ENCODE data around the gene TRAPPC11. TPM values are rescaled to one million over a fixed set of nuclear protein-coding genes. Genes with fewer than 3 reads are reported as not detected.
"Not testable (repeated sequence)": the region's sequence is repeated elsewhere in the genome, so short reads cannot be mapped to it uniquely, and the experiment has no call there.

The TRAPPC11 gene
- total RNA-seq, 1 donor from 2014 or later = 54.3 TPM

DNA sequence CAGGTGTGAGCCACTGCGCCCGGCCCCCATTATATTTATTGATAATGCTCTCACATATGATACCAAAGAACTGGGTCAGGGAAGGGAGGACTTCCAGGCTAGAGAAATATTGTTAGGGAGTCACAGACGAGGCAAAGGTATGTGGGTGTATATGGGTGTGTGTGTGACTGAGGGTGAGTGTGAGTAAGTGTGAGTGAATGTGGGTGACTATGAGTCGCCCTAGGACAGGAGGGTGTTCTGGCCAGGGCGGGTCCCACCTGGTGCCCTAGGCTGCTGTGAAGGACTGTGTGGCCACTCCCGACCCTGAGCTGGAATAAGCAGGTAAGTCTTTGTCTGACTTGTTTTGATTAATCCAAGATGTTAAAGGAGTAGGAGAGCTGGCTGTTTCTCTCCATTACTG lies 34.5 kb upstream of the TRAPPC11 start:
- H3K9me3 Mint-ChIP-seq (ENCODE audit: low read depth) = no peaks in the 10 kb centered on the region
- no peaks in the 10 kb centered on the region for H3K27me3 Mint-ChIP-seq
- H3K27ac Mint-ChIP-seq = no peak overlapping the region
- no peak overlapping the region for H3K4me3 Mint-ChIP-seq (ENCODE audit: low read depth)
- TF ChIP-seq, protein P1, sequence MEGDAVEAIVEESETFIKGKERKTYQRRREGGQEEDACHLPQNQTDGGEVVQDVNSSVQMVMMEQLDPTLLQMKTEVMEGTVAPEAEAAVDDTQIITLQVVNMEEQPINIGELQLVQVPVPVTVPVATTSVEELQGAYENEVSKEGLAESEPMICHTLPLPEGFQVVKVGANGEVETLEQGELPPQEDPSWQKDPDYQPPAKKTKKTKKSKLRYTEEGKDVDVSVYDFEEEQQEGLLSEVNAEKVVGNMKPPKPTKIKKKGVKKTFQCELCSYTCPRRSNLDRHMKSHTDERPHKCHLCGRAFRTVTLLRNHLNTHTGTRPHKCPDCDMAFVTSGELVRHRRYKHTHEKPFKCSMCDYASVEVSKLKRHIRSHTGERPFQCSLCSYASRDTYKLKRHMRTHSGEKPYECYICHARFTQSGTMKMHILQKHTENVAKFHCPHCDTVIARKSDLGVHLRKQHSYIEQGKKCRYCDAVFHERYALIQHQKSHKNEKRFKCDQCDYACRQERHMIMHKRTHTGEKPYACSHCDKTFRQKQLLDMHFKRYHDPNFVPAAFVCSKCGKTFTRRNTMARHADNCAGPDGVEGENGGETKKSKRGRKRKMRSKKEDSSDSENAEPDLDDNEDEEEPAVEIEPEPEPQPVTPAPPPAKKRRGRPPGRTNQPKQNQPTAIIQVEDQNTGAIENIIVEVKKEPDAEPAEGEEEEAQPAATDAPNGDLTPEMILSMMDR (IDR thresholded peaks at IDR 0.05; ENCODE audit: unreplicated experiment) = no peak
- H3K36me3 Mint-ChIP-seq (ENCODE audit: insufficient read depth) = no peaks in the 10 kb centered on the region
- no peak for DNase-seq (ENCODE audit: low spot score, unreplicated experiment)
- H3K4me1 Mint-ChIP-seq (ENCODE audit: low read depth) = peaks cover 10% of the 10 kb centered on the region

DNA sequence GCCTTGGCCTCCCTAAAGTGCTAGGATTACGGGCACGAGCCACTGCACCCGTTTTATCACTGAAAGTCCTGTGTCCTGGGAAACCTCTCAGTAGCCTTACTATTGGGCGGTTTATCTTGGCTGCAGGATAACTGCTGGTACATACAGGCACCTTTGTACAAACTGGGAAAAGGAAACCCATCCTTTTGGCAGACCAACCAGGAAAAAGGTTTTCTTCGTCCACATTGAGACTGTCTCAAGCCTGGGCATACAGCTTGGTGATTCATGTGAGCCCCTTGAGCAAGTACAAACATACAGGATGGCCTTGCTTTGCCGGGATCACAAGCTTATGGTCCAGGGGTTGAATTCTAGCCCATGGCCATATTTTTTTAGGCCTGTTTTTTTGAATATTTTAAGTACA lies 32.9 kb upstream of the TRAPPC11 start:
- TF ChIP-seq, protein P1 (IDR thresholded peaks at IDR 0.05; ENCODE audit: unreplicated experiment) = no peak
- DNase-seq (ENCODE audit: low spot score, unreplicated experiment) = no peak
- Mint-ChIP-seq H3K27ac (no peak overlapping the region), H3K4me3 (ENCODE audit: low read depth) (no peak overlapping the region), H3K36me3 (ENCODE audit: insufficient read depth) (no peaks in the 10 kb centered on the region), H3K4me1 (ENCODE audit: low read depth) (peaks cover 5% of the 10 kb centered on the region), H3K9me3 (ENCODE audit: low read depth) (no peaks in the 10 kb centered on the region), H3K27me3 (no peaks in the 10 kb centered on the region)

DNA sequence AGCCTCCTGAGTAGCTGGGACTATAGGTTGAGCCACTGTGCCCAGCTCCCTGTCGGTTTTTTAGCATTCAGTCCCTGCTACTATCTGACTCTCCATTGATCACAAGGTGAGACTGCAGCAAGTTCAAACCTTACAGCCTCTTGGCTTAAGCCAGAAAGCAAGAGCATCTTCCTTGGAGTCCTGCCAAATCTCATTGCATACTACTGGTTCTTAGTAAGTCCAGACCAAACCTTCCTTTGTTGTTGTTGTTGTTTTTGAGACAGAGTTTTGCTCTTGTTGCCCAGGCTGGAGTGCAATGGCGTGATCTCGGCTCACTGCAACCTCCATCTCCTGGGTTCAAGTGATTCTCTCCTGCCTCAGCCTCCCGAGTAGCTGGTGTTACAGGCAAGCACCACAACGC lies 31.8 kb upstream of the TRAPPC11 start:
- not testable (repeated sequence) for H3K36me3 Mint-ChIP-seq (ENCODE audit: insufficient read depth); H3K9me3 Mint-ChIP-seq (ENCODE audit: low read depth); H3K4me1 Mint-ChIP-seq (ENCODE audit: low read depth); H3K27me3 Mint-ChIP-seq; DNase-seq (ENCODE audit: low spot score, unreplicated experiment); H3K4me3 Mint-ChIP-seq (ENCODE audit: low read depth); H3K27ac Mint-ChIP-seq

DNA sequence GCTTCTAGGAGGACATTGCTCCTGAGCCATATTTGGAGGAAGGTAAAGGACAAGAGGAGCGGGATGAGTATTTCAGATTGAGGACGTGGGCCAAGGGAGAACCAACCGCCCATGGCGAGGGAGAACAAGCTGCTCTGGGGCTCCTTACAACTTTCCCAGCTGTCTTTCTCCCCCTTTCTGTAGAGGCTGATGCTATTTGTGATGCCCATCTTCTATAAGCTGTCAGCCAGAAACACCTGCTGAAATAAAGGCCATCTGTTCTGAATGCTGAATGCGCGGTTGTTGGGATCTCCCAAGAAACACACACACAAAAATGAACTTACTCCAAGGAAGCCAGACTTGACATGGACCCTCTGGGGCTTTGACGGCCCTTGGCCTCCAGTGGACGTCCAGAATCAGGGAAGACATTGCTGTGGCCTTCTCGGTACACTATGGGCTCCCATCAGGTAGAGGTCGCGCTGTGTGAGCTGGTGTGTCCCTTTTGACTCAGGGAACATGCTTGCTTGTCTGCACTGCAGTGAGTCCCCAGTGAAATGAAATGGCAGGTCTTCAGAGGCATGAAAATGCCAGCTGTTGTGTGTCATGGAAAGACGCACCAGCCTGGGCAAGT lies 31.0 kb upstream of the TRAPPC11 start:
- Mint-ChIP-seq H3K27ac (peak overlapping the region; percentile 18), H3K27me3 (no peaks in the 10 kb centered on the region), H3K9me3 (ENCODE audit: low read depth) (no peaks in the 10 kb centered on the region), H3K4me3 (ENCODE audit: low read depth) (no peak overlapping the region), H3K4me1 (ENCODE audit: low read depth) (no peaks in the 10 kb centered on the region), H3K36me3 (ENCODE audit: insufficient read depth) (no peaks in the 10 kb centered on the region)
- TF ChIP-seq, protein P1 (IDR thresholded peaks at IDR 0.05; ENCODE audit: unreplicated experiment) = no peak
- DNase-seq (ENCODE audit: low spot score, unreplicated experiment) = no peak

DNA sequence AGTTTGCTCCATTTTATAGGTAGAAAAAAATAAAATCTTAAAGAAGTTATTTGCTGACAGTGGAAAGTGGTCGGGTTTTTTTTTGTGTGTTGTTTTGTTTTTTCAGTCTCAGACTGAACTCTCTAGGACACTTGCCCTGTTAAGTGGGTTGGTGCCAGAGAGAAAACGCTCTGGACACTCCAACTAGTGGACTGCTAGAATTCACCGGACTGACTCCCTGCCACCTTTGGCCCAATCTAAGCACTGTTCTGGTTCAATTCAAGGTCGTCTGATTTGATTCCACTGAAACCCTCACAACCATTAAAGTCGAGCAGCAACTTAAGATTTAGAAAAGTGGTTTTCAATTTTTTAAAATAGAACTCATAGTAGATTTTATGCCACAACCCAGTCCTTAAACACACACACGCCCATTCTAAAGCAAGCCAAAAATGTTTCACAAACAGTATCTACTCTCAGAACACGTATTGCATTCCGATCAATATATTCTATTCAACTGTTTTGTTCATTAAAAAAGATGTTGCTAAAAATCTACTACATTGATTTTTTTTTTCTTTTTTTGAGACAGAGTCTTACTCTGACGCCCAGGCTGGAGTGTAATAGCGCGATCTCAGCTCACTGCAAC lies 27.4 kb upstream of the TRAPPC11 start:
- Mint-ChIP-seq H3K27ac (no peak overlapping the region), H3K9me3 (ENCODE audit: low read depth) (no peaks in the 10 kb centered on the region), H3K4me3 (ENCODE audit: low read depth) (no peak overlapping the region), H3K27me3 (no peaks in the 10 kb centered on the region), H3K36me3 (ENCODE audit: insufficient read depth) (no peaks in the 10 kb centered on the region), H3K4me1 (ENCODE audit: low read depth) (peaks cover 11% of the 10 kb centered on the region)
- TF ChIP-seq, protein P1 (IDR thresholded peaks at IDR 0.05; ENCODE audit: unreplicated experiment) = no peak
- no peak for DNase-seq (ENCODE audit: low spot score, unreplicated experiment)

DNA sequence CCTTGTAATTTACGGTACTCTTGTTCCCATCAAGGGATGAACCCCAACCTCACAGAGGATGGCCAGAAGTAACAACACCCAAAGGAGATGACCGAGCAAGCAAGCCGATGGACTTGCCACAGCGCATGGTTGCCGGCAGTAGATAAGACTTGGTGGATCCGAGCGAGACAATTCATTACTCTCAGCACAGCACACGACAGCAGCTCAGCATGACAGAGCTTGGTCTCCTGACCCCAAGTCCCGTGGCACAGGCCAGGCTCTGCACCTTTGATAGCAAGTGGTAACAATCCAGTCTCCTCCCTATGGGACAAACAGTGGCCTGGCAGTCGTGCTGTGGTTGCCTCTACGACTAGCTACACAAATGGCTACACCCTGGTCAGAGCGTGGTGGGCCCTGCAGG lies 26.4 kb upstream of the TRAPPC11 start:
- H3K4me1 Mint-ChIP-seq (ENCODE audit: low read depth) = peaks cover 21% of the 10 kb centered on the region
- no peak overlapping the region for H3K4me3 Mint-ChIP-seq (ENCODE audit: low read depth)
- no peaks in the 10 kb centered on the region for H3K36me3 Mint-ChIP-seq (ENCODE audit: insufficient read depth)
- TF ChIP-seq, protein P1 (IDR thresholded peaks at IDR 0.05; ENCODE audit: unreplicated experiment) = no peak
- H3K27ac Mint-ChIP-seq = no peak overlapping the region
- no peak for DNase-seq (ENCODE audit: low spot score, unreplicated experiment)
- H3K9me3 Mint-ChIP-seq (ENCODE audit: low read depth) = no peaks in the 10 kb centered on the region
- no peaks in the 10 kb centered on the region for H3K27me3 Mint-ChIP-seq

Data from progenitor cell of endocrine pancreas (in vitro differentiated cells).